Natural killer cell (primary cell): ENCODE results near the gene CMC2. TPM values are rescaled to one million over a fixed set of nuclear protein-coding genes. Genes with fewer than 3 reads are reported as not detected.

Source experiments
- ATAC-seq, 3 donors: fragments of 150-1000 bp in 2 of 3; fragments of 200-7000 bp in 1 of 3; cut with Tn5 transposase; 1 replicate in 1 of 3; 2 replicates in 2 of 3; pipeline ENCODE4 v1.10.0; 2021; ENCODE audit warnings: mild to moderate bottlenecking in 2 of 3, moderate library complexity in 2 of 3
- DNase-seq, 2 donors: peaks; one replicate each; pipeline versions ENCODE4 v3.0.0 to v3.0.0-alpha.2; 2013 to 2021; ENCODE audit warnings: mixed read lengths in 1 of 2
- H3K27ac ChIP-seq: one replicate; pipeline ENCODE4 v1.5.1; 2013; ENCODE audit warnings: mild to moderate bottlenecking, low read length
- H3K27me3 ChIP-seq: one replicate; pipeline ENCODE4 v1.6.1; 2013; ENCODE audit warnings: low read length; ENCODE audit not compliant: control insufficient read depth, insufficient read depth
- H3K36me3 ChIP-seq: one replicate; pipeline ENCODE4 v1.6.1; 2013; ENCODE audit warnings: low read length; ENCODE audit not compliant: control insufficient read depth, insufficient read depth
- H3K4me1 ChIP-seq: one replicate; pipeline ENCODE4 v1.6.1; 2013; ENCODE audit warnings: low read length; ENCODE audit not compliant: control insufficient read depth, insufficient read depth
- H3K4me3 ChIP-seq: one replicate; pipeline ENCODE4 v1.5.1; 2013; ENCODE audit warnings: low read length
- H3K9me3 ChIP-seq: one replicate; pipeline ENCODE4 v1.6.1; 2013; ENCODE audit warnings: low read length; ENCODE audit not compliant: control insufficient read depth, insufficient read depth
- H3K27ac Mint-ChIP-seq, 2 donors: one replicate each; pipeline ENCODE4 v1.8.0; 2022; ENCODE audit warnings: mild to moderate bottlenecking in 2 of 2, mixed read lengths in 2 of 2, moderate library complexity in 1 of 2
- H3K27me3 Mint-ChIP-seq, 2 donors: one replicate each; pipeline ENCODE4 v1.8.0; 2022; ENCODE audit warnings: low read depth in 2 of 2, mixed read lengths in 2 of 2
- H3K36me3 Mint-ChIP-seq: one replicate; pipeline ENCODE4 v1.8.0; 2022; ENCODE audit warnings: mixed read lengths
- H3K4me1 Mint-ChIP-seq, 2 donors: one replicate each; pipeline ENCODE4 v1.8.0; 2022; ENCODE audit warnings: mixed read lengths in 2 of 2
- H3K4me3 Mint-ChIP-seq: one replicate; pipeline ENCODE4 v1.8.0; 2022; ENCODE audit warnings: mild to moderate bottlenecking, moderate library complexity, mixed read lengths
- H3K9me3 Mint-ChIP-seq, 2 donors: one replicate each; pipeline ENCODE4 v1.8.0; 2022; ENCODE audit warnings: mixed read lengths in 2 of 2
- WGBS: methylation state at CpG from one replicate; pipeline ENCODE4 v1.1.7; 2013; ENCODE audit warnings: missing lambda C conversion rate; ENCODE audit not compliant: insufficient coverage; 5-methylcytosine and 5-hydroxymethylcytosine counted together
- intact Hi-C: fragments of 100-400 bp; cut with micrococcal nuclease; formaldehyde crosslinking; loops from one replicate; pipeline ENCODE4 v1.14.2; 2022
- total RNA-seq, 4 donors: library from RNA; stranded (reverse); fragments of 120-200 nt in 1 of 4; gene quantifications; one replicate each; pipeline versions ENCODE4 v1.2.3 to v1.2.4, GENCODE V29; 2013 to 2022
- TF ChIP-seq, protein P1 (sequence below): fragments of 200-600 bp; IDR thresholded peaks from one replicate; pipeline ENCODE4 v1.8.0; 2022; ENCODE audit warnings: antibody characterized with exemption

Gene CMC2
- total RNA-seq, 3 donors from 2014 or later (not counting 1 experiment from before 2014, with no cell fraction given), result 52.3 to 63.5 (median 63.2) TPM

DNA sequence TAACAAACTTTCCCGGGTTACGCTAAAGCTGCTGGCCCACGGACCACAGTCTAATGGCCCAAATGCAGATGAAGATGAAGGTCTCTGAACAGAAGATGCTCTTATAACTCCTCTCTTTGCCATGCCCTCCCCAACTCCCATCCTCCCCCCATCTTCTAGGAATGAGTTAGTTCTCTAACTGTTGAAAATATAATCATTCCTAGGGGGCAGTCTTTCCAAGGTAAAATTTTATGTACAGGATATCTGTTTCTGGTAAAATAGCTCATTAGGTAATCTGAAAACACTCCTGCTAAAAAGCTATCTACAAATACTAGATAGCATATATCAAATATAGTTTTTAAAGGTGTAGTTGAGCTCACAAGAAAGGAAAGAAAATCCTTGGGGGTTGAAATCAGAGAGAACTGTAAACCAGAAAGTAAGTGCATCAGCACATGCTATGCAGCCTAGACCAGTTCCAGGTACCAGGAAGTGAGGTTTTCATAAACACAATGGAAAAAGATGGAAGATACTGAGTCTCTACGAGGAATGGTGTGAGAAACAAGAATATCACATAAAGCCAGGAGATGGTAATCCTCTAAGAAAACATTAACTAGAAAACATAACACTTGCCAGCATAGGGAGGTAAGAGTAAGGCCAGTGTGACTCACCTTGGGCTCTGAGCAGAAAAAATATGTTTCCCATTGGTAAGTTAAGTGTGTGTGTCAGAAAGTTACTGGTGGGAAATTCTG is 38.1 kb downstream of the CMC2 start:
- TF ChIP-seq, protein P1, sequence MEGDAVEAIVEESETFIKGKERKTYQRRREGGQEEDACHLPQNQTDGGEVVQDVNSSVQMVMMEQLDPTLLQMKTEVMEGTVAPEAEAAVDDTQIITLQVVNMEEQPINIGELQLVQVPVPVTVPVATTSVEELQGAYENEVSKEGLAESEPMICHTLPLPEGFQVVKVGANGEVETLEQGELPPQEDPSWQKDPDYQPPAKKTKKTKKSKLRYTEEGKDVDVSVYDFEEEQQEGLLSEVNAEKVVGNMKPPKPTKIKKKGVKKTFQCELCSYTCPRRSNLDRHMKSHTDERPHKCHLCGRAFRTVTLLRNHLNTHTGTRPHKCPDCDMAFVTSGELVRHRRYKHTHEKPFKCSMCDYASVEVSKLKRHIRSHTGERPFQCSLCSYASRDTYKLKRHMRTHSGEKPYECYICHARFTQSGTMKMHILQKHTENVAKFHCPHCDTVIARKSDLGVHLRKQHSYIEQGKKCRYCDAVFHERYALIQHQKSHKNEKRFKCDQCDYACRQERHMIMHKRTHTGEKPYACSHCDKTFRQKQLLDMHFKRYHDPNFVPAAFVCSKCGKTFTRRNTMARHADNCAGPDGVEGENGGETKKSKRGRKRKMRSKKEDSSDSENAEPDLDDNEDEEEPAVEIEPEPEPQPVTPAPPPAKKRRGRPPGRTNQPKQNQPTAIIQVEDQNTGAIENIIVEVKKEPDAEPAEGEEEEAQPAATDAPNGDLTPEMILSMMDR, result no peak
- no peaks in the 10 kb centered on the region for H3K36me3 Mint-ChIP-seq
- Histone ChIP-seq H3K27ac (no peak overlapping the region), H3K4me3 (no peak overlapping the region), H3K4me1 (no peaks in the 10 kb centered on the region), H3K27me3 (no peaks in the 10 kb centered on the region), H3K36me3 (peaks cover 2% of the 10 kb centered on the region), H3K9me3 (no peaks in the 10 kb centered on the region)
- H3K27me3 Mint-ChIP-seq, result no peaks in the 10 kb centered on the region
- H3K9me3 Mint-ChIP-seq, result no peaks in the 10 kb centered on the region
- intact Hi-C loops, result no loop called here
- ATAC-seq, result no peak
- H3K4me1 Mint-ChIP-seq, result peaks cover 4% of the 10 kb centered on the region in 2 donors
- 100% methylated on average over 3 of the region's 4 CpGs for WGBS
- H3K4me3 Mint-ChIP-seq, result no peak overlapping the region
- no peak for DNase-seq
- no peak overlapping the region for H3K27ac Mint-ChIP-seq

DNA sequence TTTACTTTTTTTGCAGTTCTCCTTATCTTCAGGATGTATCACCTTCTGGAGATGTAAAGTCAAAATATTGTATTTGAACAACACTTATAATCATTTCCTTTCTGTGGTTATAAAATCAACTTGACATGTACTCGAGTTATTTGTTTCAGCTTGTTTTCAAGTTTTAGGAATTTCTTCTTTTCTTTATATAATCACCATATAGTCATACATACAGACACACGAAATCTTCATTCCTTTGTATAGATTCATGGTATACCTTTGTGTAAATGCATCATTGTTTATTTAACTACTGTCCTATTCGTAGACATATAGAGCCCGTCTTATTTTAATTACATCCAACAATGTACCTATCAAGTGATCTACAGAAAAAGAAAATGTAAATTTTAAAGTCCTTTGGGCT is 40.1 kb downstream of the CMC2 start:
- DNase-seq (no peak), ATAC-seq (no peak)
- H3K36me3 ChIP-seq, result peaks cover 2% of the 10 kb centered on the region
- no peaks in the 10 kb centered on the region for H3K9me3 Mint-ChIP-seq
- H3K4me3 ChIP-seq, result no peak overlapping the region
- TF ChIP-seq, protein P1, result no peak
- H3K27me3 Mint-ChIP-seq, result no peaks in the 10 kb centered on the region
- intact Hi-C loops, result no loop called here
- peaks cover 4% of the 10 kb centered on the region in 2 donors for H3K4me1 Mint-ChIP-seq
- H3K36me3 Mint-ChIP-seq, result no peaks in the 10 kb centered on the region
- no peaks in the 10 kb centered on the region for H3K9me3 ChIP-seq
- no peaks in the 10 kb centered on the region for H3K27me3 ChIP-seq
- no CpG with 5 or more reads among the region's 4 CpGs for WGBS
- H3K4me1 ChIP-seq, result no peaks in the 10 kb centered on the region
- no peak overlapping the region for H3K4me3 Mint-ChIP-seq
- no peak overlapping the region for H3K27ac ChIP-seq
- H3K27ac Mint-ChIP-seq, result no peak overlapping the region

- Mint-ChIP-seq H3K27ac (no peak overlapping the region), H3K36me3 (peaks cover 20% of the 10 kb centered on the region), H3K4me1 (peaks cover 4% of the 10 kb centered on the region in 2 donors), H3K9me3 (peaks cover 2 to 14% of the 10 kb centered on the region in 2 donors), H3K27me3 (no peaks in the 10 kb centered on the region), H3K4me3 (no peak overlapping the region)
- no peaks in the 10 kb centered on the region for H3K27me3 ChIP-seq
- peaks cover 2% of the 10 kb centered on the region for H3K36me3 ChIP-seq
- no peak overlapping the region for H3K4me3 ChIP-seq
- intact Hi-C loops, result no loop called here
- no peak overlapping the region for H3K27ac ChIP-seq
- no peak for DNase-seq
- no peak for ATAC-seq
- no peaks in the 10 kb centered on the region for H3K9me3 ChIP-seq
- TF ChIP-seq, protein P1, result no peak
- WGBS, result no CpG with 5 or more reads among the region's 2 CpGs
- H3K4me1 ChIP-seq, result no peaks in the 10 kb centered on the region
These were observed 42.3 kb downstream of the CMC2 start for GRCh38 chr16:80964351-80964750.

GRCh38 chr16:80962879-80963278 is 43.8 kb downstream of the CMC2 start:
- intact Hi-C loops, result no loop called here
- no peak overlapping the region for H3K27ac Mint-ChIP-seq
- TF ChIP-seq, protein P1, result no peak
- H3K4me1 Mint-ChIP-seq, result peaks cover 4% of the 10 kb centered on the region in 2 donors
- DNase-seq, result no peak
- no peak overlapping the region for H3K4me3 Mint-ChIP-seq
- Histone ChIP-seq H3K4me3 (no peak overlapping the region), H3K36me3 (no peaks in the 10 kb centered on the region), H3K4me1 (no peaks in the 10 kb centered on the region), H3K27ac (no peak overlapping the region), H3K27me3 (no peaks in the 10 kb centered on the region), H3K9me3 (no peaks in the 10 kb centered on the region)
- H3K36me3 Mint-ChIP-seq, result peaks cover 35% of the 10 kb centered on the region
- no peak for ATAC-seq
- 84% methylated on average over 2 of the region's 2 CpGs for WGBS
- peaks cover 5 to 17% of the 10 kb centered on the region in 2 donors for H3K9me3 Mint-ChIP-seq
- H3K27me3 Mint-ChIP-seq, result no peaks in the 10 kb centered on the region
